Liver (tissue), 9 donors: ENCODE measurements around the gene HAND2. TPM values are rescaled to one million over a fixed set of nuclear protein-coding genes. Genes with fewer than 3 reads are reported as not detected.

Experiments
- DNase-seq: peaks from one replicate; pipeline ENCODE4 v3.0.0-alpha.2; 2017; ENCODE audit warnings: low spot score
- H3K27ac ChIP-seq, 2 donors: one replicate each; pipeline ENCODE4 v1.7.0; 2013; ENCODE audit warnings: inconsistent platforms in 2 of 2, low read length in 2 of 2, control low read depth in 1 of 2, low read depth in 1 of 2, mild to moderate bottlenecking in 1 of 2
- H3K27me3 ChIP-seq, 4 donors: one replicate each; pipeline versions ENCODE4 v1.6.1 to v1.7.0; 2013; ENCODE audit warnings: low read length in 3 of 4, inconsistent platforms in 1 of 4, mild to moderate bottlenecking in 1 of 4, moderate library complexity in 1 of 4; ENCODE audit not compliant: control insufficient read depth in 4 of 4, insufficient read depth in 4 of 4
- H3K36me3 ChIP-seq, 4 donors: one replicate each; pipeline versions ENCODE4 v1.6.1 to v1.7.0; 2013; ENCODE audit warnings: low read length in 3 of 4, mild to moderate bottlenecking in 3 of 4, low read depth in 1 of 4, moderate library complexity in 1 of 4; ENCODE audit not compliant: control insufficient read depth in 4 of 4, insufficient read depth in 3 of 4
- H3K4me1 ChIP-seq, 4 donors: one replicate each; pipeline versions ENCODE4 v1.6.1 to v1.7.0; 2013; ENCODE audit warnings: low read length in 3 of 4, mild to moderate bottlenecking in 3 of 4, moderate library complexity in 1 of 4; ENCODE audit not compliant: control insufficient read depth in 4 of 4, insufficient read depth in 4 of 4
- H3K4me3 ChIP-seq, 3 donors: one replicate each; pipeline versions ENCODE4 v1.6.1 to v1.7.0; 2013; ENCODE audit warnings: low read length in 3 of 3, control low read depth in 1 of 3, low read depth in 1 of 3, mild to moderate bottlenecking in 1 of 3
- H3K9ac ChIP-seq, 2 donors: one replicate each; pipeline ENCODE4 v1.7.0; 2013; ENCODE audit warnings: low read length in 2 of 2, mild to moderate bottlenecking in 2 of 2, moderate library complexity in 2 of 2, control low read depth in 1 of 2, low read depth in 1 of 2
- H3K9me3 ChIP-seq, 4 donors: one replicate each; pipeline versions ENCODE4 v1.6.1 to v1.7.0; 2013; ENCODE audit warnings: low read length in 3 of 4; ENCODE audit not compliant: control insufficient read depth in 4 of 4
- EGR1 ChIP-seq, 2 donors: IDR thresholded peaks; 2 replicates each; pipeline ENCODE4 v1.6.1; 2016 to 2018; ENCODE audit warnings: antibody characterized with exemption in 2 of 2, low read depth in 2 of 2
- FOXA2 ChIP-seq: IDR thresholded peaks from 2 replicates; pipeline ENCODE4 v1.6.1; 2016; ENCODE audit warnings: antibody characterized with exemption
- GABPA ChIP-seq, 2 donors: IDR thresholded peaks in 1 of 2; conservative IDR thresholded peaks in 1 of 2; 2 replicates each; pipeline ENCODE4 v1.6.1; 2016; ENCODE audit warnings: antibody characterized with exemption in 2 of 2, mild to moderate bottlenecking in 1 of 2, moderate library complexity in 1 of 2
- HNF4A ChIP-seq, 2 donors: conservative IDR thresholded peaks; 2 replicates each; pipeline ENCODE4 v1.6.1; 2016; ENCODE audit warnings: antibody characterized with exemption in 2 of 2, mild to moderate bottlenecking in 2 of 2
- HNF4G ChIP-seq: IDR thresholded peaks from 2 replicates; pipeline ENCODE4 v1.6.1; 2016; ENCODE audit warnings: antibody characterized with exemption
- JUND ChIP-seq, 2 donors: IDR thresholded peaks; 2 replicates each; pipeline ENCODE4 v1.6.1; 2016; ENCODE audit warnings: antibody characterized with exemption in 2 of 2
- NR2F2 ChIP-seq: IDR thresholded peaks from 2 replicates; pipeline ENCODE4 v1.6.1; 2016; ENCODE audit warnings: antibody characterized with exemption
- RAD21 ChIP-seq, 2 donors: IDR thresholded peaks; 2 replicates each; pipeline ENCODE4 v1.6.1; 2016; ENCODE audit warnings: antibody characterized with exemption in 2 of 2, mild to moderate bottlenecking in 2 of 2
- RXRA ChIP-seq, 2 donors: IDR thresholded peaks; 2 replicates each; pipeline ENCODE4 v1.6.1; 2017 to 2018; ENCODE audit warnings: antibody characterized with exemption in 2 of 2, mild to moderate bottlenecking in 1 of 2
- SP1 ChIP-seq: IDR thresholded peaks from 2 replicates; pipeline ENCODE4 v1.6.1; 2018; ENCODE audit warnings: antibody characterized with exemption, mild to moderate bottlenecking
- TAF1 ChIP-seq: conservative IDR thresholded peaks from 2 replicates; pipeline ENCODE4 v1.6.1; 2016; ENCODE audit warnings: antibody characterized with exemption, mild to moderate bottlenecking
- YY1 ChIP-seq: IDR thresholded peaks from 2 replicates; pipeline ENCODE4 v1.6.1; 2016; ENCODE audit warnings: antibody characterized with exemption, mild to moderate bottlenecking
- WGBS: extraction: QIAGEN DNeasy Blood & Tissue Kit; methylation state at CpG from one replicate; pipeline ENCODE4 v1.1.7; 2013; 5-methylcytosine and 5-hydroxymethylcytosine counted together
- polyA plus RNA-seq, 2 donors: library from polyadenylated mRNA; stranded (reverse) in 1 of 2; unstranded in 1 of 2; fragments of 200-250 nt in 1 of 2; fragments of >200 nt in 1 of 2; fragmentation: Nextera tagmentation in 1 of 2; extraction: Ambion mirVana in 1 of 2; gene quantifications; one replicate each; pipeline versions ENCODE4 v1.2.1 to v1.2.3, GENCODE V29; 2013 to 2015
- total RNA-seq, 2 donors: library from RNA; depleted of rRNA; stranded (reverse); fragments of >200 nt; gene quantifications; one replicate each; pipeline ENCODE4 v1.2.3, GENCODE V29; 2014
- TF ChIP-seq, protein P1 (sequence below): IDR thresholded peaks from 2 replicates; pipeline ENCODE4 v1.6.1; 2016; ENCODE audit warnings: antibody characterized with exemption
- TF ChIP-seq, protein P2 (sequence below): IDR thresholded peaks from 2 replicates; pipeline ENCODE4 v1.6.1; 2016; ENCODE audit warnings: antibody characterized with exemption
- TF ChIP-seq, protein P3 (sequence below): IDR thresholded peaks from 2 replicates; pipeline ENCODE4 v1.6.1; 2016; ENCODE audit warnings: antibody characterized with exemption
- TF ChIP-seq, protein P4 (sequence below): fragments of 150-350 bp; IDR thresholded peaks from 2 replicates; pipeline ENCODE4 v1.5.1; 2017; ENCODE audit warnings: improper control_type of control experiment, low read depth, low read length; ENCODE audit not compliant: missing input control
- TF ChIP-seq, protein P5 (sequence below): IDR thresholded peaks from 2 replicates; pipeline ENCODE4 v1.6.1; 2016; ENCODE audit warnings: antibody characterized with exemption, mild to moderate bottlenecking
- donor health status: healthy.
- donor health status: healthy.
- donor health status: healthy.
- donor health status: healthy.
- donor health status: healthy.

HAND2 gene
- total and polyA plus RNA-seq, 4 donors: 2.1 to 4.7 (median 3.7) TPM

DNA sequence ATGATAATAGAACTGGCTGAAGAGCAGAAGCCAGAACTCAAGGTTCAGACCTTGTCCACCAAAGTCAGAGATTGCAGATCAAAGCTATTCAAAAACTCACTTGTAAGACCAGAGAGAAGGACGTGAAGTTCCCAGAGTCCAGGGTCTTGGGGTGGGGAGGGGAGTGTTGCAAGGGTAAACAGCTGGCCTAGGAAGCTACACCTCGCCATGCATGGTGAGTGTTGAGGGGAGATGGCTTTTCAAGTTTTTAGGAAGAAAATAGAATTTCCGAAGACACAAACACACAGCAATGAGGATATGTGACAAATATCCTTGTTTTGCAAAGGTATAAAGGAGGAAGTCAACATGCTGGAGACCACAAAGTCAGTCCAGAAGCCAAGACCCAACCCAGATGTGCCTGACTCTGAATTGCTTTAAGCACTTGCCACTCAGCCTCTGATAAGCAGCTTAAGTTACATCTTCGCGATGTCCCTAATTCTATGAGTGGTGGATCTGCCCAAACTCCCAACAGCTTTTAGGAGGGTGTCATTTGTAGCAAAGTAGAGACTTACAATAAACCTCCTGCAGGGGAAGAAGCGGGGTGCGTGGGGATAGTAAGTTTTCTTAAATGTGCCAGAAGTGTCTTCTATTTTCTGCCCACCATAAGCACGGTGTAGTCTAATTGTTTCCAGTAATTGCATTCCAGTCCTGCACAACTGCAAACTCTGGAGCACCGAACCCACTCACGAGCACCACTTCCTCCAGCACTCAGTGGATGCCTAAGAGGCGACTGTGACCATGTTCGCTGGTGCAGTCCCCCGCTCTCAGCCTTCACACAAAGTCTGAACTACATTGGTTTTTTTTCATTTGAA is 26.5 kb downstream of the HAND2 start:
- TF ChIP-seq HNF4A (conservative IDR thresholded peaks at IDR 0.05): no peak
- no peak for TF ChIP-seq GABPA (IDR thresholded peaks at IDR 0.05 in 1 of 2, conservative IDR thresholded peaks at IDR 0.05 in 1 of 2)
- no peak for TF ChIP-seq YY1
- TF ChIP-seq, protein P1, sequence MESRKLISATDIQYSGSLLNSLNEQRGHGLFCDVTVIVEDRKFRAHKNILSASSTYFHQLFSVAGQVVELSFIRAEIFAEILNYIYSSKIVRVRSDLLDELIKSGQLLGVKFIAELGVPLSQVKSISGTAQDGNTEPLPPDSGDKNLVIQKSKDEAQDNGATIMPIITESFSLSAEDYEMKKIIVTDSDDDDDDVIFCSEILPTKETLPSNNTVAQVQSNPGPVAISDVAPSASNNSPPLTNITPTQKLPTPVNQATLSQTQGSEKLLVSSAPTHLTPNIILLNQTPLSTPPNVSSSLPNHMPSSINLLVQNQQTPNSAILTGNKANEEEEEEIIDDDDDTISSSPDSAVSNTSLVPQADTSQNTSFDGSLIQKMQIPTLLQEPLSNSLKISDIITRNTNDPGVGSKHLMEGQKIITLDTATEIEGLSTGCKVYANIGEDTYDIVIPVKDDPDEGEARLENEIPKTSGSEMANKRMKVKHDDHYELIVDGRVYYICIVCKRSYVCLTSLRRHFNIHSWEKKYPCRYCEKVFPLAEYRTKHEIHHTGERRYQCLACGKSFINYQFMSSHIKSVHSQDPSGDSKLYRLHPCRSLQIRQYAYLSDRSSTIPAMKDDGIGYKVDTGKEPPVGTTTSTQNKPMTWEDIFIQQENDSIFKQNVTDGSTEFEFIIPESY: no peak
- TF ChIP-seq, protein P2, sequence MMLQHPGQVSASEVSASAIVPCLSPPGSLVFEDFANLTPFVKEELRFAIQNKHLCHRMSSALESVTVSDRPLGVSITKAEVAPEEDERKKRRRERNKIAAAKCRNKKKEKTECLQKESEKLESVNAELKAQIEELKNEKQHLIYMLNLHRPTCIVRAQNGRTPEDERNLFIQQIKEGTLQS: no peak
- TF ChIP-seq, protein P3, sequence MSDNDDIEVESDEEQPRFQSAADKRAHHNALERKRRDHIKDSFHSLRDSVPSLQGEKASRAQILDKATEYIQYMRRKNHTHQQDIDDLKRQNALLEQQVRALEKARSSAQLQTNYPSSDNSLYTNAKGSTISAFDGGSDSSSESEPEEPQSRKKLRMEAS: no peak
- no peak for TF ChIP-seq RXRA (IDR thresholded peaks at IDR 0.05)
- no peak for TF ChIP-seq SP1
- no peak for TF ChIP-seq JUND (IDR thresholded peaks at IDR 0.05)
- no peak for TF ChIP-seq HNF4G
- TF ChIP-seq, protein P4, sequence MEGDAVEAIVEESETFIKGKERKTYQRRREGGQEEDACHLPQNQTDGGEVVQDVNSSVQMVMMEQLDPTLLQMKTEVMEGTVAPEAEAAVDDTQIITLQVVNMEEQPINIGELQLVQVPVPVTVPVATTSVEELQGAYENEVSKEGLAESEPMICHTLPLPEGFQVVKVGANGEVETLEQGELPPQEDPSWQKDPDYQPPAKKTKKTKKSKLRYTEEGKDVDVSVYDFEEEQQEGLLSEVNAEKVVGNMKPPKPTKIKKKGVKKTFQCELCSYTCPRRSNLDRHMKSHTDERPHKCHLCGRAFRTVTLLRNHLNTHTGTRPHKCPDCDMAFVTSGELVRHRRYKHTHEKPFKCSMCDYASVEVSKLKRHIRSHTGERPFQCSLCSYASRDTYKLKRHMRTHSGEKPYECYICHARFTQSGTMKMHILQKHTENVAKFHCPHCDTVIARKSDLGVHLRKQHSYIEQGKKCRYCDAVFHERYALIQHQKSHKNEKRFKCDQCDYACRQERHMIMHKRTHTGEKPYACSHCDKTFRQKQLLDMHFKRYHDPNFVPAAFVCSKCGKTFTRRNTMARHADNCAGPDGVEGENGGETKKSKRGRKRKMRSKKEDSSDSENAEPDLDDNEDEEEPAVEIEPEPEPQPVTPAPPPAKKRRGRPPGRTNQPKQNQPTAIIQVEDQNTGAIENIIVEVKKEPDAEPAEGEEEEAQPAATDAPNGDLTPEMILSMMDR: no peak
- no peak for TF ChIP-seq TAF1
- Histone ChIP-seq H3K9ac (no peak overlapping the region), H3K4me1 (peaks cover 0 to 16% (median 8%) of the 10 kb centered on the region in 4 donors), H3K27me3 (peaks cover 0 to 30% (median 11%) of the 10 kb centered on the region in 4 donors), H3K4me3 (no peak overlapping the region), H3K27ac (no peak overlapping the region), H3K36me3 (no peaks in the 10 kb centered on the region), H3K9me3 (peaks cover 0 to 8% (median 2%) of the 10 kb centered on the region in 4 donors)
- WGBS: 21% methylated on average over 13 of the region's 13 CpGs
- DNase-seq: no peak

DNA sequence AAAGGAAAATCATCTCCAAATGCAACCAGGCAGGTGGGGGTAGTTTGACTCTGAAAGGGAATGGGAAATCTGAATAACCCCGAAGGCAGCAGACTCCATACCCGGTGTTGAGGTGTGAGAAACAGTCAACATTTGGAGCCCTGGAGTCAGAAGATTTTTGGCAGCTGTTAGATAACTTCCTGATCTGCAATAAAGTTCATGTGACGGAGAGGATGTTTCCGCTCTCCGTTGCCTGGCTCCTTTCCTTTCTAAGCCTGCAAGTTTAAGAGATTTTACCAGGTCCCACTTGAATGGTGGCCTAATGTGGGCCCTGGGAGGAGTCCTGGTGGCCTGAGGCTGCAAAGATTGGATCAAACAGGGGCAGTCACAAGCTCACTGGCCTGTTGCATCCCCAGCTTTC is 27.7 kb downstream of the HAND2 start:
- Histone ChIP-seq H3K4me1 (peaks cover 0 to 16% (median 7%) of the 10 kb centered on the region in 4 donors), H3K36me3 (no peaks in the 10 kb centered on the region), H3K27ac (no peak overlapping the region), H3K9ac (no peak overlapping the region), H3K27me3 (peaks cover 0 to 26% (median 8%) of the 10 kb centered on the region in 4 donors), H3K9me3 (peaks cover 0 to 8% (median 2%) of the 10 kb centered on the region in 4 donors), H3K4me3 (no peak overlapping the region)
- WGBS: 30% methylated on average over 5 of the region's 5 CpGs
- TF ChIP-seq, protein P2: no peak
- TF ChIP-seq GABPA (IDR thresholded peaks at IDR 0.05 in 1 of 2, conservative IDR thresholded peaks at IDR 0.05 in 1 of 2): no peak
- TF ChIP-seq, protein P1: no peak
- TF ChIP-seq EGR1 (IDR thresholded peaks at IDR 0.05; ENCODE audit: low read depth in 2 of 2): no peak
- no peak for TF ChIP-seq FOXA2
- no peak for TF ChIP-seq YY1
- TF ChIP-seq RAD21 (IDR thresholded peaks at IDR 0.05): no peak
- TF ChIP-seq, protein P5, sequence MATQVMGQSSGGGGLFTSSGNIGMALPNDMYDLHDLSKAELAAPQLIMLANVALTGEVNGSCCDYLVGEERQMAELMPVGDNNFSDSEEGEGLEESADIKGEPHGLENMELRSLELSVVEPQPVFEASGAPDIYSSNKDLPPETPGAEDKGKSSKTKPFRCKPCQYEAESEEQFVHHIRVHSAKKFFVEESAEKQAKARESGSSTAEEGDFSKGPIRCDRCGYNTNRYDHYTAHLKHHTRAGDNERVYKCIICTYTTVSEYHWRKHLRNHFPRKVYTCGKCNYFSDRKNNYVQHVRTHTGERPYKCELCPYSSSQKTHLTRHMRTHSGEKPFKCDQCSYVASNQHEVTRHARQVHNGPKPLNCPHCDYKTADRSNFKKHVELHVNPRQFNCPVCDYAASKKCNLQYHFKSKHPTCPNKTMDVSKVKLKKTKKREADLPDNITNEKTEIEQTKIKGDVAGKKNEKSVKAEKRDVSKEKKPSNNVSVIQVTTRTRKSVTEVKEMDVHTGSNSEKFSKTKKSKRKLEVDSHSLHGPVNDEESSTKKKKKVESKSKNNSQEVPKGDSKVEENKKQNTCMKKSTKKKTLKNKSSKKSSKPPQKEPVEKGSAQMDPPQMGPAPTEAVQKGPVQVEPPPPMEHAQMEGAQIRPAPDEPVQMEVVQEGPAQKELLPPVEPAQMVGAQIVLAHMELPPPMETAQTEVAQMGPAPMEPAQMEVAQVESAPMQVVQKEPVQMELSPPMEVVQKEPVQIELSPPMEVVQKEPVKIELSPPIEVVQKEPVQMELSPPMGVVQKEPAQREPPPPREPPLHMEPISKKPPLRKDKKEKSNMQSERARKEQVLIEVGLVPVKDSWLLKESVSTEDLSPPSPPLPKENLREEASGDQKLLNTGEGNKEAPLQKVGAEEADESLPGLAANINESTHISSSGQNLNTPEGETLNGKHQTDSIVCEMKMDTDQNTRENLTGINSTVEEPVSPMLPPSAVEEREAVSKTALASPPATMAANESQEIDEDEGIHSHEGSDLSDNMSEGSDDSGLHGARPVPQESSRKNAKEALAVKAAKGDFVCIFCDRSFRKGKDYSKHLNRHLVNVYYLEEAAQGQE: no peak
- TF ChIP-seq NR2F2: no peak
- TF ChIP-seq SP1: no peak
- TF ChIP-seq JUND (IDR thresholded peaks at IDR 0.05): no peak
- DNase-seq: no peak
